HuH-7 (cell line): ENCODE measurements around the gene GAPT.

Source experiments
- DNase-seq: peaks from one replicate; pipeline ENCODE4 v3.0.0; 2011; ENCODE audit warnings: low spot score

The GAPT gene

DNA sequence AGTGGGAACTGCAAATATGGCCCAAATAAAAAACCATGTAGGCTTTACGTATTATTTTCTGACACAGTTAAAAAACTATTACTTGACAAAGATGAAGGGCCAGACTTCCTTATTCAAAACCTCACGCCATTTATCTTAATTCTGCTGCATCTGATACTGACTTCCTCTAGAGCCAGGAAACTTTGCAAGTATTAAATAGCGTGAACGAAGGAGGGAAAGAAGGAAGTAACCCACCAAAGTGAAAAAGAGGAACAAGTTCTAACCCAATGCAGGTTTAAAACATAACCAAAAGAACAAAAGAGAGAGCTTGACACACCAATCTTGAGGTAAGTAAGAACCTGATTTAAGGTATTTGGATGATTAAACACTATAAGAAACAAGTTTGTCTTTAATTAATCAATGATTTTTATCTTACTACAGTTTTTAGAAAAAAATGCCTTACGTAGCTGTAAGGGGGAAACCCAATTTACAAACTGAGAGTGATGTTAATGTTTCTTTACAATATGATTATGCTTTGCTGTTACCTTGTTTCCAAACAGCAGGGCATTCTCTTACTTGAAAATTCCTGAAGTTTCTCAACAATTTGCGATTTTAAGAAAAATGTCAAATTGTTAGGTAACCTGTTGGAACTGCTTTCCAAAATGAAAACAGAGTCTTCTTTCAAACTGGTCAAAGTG is at the start of gene GAPT:
TSS of gene GAPT (plus strand) at position 220 of the 677 bp plus-strand sequence. CDS start 3,102 bp downstream, outside the sequence.
- DNase-seq, result no peak

GRCh38 chr5:58444805-58445204 is 46.4 kb upstream of the GAPT start:
- no peak for DNase-seq

DNA sequence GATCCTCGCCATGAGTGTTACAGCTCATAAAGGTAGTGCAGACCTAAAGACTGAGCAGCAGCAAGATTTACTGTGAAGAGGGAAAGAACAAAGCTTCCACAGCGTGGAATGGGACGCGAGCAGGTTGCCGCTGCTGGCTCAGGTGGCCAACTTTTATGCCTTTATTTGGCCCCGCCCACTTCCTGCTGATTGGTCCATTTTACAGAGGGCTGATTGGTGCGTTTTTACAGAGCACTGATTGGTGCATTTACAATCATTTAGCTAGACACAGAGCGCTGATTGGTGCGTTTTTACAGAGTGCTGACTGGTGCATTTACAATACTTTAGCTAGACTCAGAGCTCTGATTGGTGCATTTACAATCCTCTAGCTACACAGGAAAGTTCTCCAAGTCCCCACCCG is 45.2 kb upstream of the GAPT start:
- no peak for DNase-seq

DNA sequence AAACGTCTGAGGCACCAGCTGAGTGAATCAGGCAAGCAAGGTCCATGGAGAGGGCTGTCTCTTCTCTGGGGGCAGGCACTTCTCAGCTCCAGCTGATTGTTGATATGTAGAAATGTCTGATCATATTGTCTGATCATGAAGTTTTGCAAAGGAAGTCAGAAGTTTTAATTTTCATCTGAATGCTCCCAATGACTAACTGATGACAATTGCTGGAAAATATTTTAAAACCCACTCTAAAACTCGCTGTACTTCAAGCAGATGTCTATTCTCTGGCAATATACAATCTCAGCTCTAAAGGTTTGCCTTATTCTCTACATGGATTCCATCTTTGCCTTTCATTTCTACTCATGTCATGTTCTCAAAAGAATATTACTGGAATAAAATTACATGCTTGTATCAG is 44.0 kb upstream of the GAPT start:
- DNase-seq, result no peak

DNA sequence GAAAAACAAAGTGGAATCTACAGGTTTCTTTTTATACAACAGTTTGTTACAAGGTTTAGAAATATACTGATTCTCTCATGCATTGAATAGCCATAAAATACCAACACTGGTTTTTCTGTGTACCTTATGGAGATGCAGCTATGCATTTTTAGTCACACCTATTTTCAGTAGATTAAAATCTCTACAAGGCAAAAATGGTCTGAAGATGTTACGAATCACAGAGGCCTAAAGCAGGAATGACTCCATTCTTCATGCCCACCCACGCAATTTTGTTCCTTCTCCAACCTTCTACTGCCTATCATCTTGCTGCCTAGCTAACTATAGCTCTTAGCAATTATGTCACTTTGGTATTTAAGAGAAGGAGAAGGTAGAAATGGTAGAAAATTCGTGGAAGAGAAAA is 41.2 kb upstream of the GAPT start:
- no peak for DNase-seq

GRCh38 chr5:58450811-58451629 is 40.2 kb upstream of the GAPT start:
- no peak for DNase-seq

- no peak for DNase-seq
Measured at GRCh38 chr5:58451732-58452565, 39.3 kb upstream of the GAPT start.

- no peak for DNase-seq
Measured at GRCh38 chr5:58452566-58453258, 38.5 kb upstream of the GAPT start.

GRCh38 chr5:58453306-58453705 is 37.9 kb upstream of the GAPT start:
- DNase-seq, result no peak

- no peak for DNase-seq
Measured at GRCh38 chr5:58454025-58454424, 37.2 kb upstream of the GAPT start.

DNA sequence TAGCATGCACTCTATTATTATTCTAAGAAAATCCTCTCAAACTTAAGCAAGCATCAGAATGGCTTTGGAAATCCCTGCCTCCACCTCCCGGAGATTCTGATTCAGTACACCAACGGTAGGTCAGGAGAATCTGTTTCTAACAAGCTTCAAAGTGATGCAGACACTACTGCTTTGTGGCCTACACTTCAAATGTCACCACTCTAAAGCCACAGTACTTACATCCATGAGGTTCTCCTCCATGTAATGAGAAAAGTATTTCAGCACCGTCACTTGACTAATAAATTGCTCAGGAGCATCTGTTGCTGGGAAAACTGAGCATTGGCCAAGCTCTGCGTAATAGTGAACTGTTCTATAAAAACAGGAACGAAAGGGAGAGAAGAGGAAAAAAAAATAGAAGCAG is 36.2 kb upstream of the GAPT start:
- no peak for DNase-seq

DNA sequence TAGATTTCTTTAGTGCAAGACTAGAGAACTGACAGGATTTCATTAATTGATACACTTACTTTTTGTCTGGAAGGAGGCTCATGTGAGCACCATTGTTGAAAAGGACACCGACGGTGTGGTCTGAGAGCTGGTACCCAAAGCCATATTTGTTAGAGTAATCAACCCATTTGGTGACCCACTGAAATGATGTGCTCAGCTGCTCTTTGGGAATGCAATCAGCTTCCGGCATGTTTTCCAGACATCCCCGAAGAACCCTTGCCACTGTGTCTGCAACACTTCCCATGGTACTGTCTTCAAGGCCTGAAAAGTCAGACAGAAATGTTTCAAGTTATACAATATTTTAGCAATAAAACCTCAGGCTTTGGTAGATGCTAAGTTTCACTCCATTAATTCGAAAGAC is 35.8 kb upstream of the GAPT start:
- no peak for DNase-seq

GRCh38 chr5:58456026-58456425 is 35.2 kb upstream of the GAPT start:
- no peak for DNase-seq

- no peak for DNase-seq
Measured at GRCh38 chr5:58456486-58456885, 34.7 kb upstream of the GAPT start.

- no peak for DNase-seq
Measured at GRCh38 chr5:58457050-58457449, 34.2 kb upstream of the GAPT start.

DNA sequence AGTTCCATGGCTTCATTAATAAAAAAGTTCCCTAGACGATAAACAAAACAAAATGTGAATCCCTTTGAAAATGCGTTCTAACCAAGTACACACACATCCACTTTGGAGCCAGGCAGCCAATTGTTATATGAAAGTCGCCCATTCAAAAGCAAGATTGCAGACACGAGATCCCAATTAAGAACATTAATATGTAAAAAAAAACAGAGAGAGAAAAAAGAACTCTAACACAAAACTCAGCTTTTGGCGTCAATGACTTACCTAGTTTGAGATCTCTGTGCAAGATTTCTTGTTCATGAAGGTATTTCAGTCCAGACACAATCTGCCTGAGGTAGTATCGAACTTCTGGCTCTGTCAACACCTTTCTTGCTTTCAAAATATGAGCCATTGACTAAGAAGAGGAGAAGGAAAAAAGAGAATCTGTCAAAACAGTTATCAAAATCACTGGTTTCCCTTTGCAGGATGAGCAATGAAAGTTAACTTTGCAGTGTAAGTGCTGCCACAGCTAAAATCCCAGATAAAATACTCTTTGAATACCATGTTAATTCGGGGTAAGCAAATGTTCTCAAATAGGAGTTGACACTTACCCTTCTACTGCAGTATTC is 33.0 kb upstream of the GAPT start:
- DNase-seq, result no peak

DNA sequence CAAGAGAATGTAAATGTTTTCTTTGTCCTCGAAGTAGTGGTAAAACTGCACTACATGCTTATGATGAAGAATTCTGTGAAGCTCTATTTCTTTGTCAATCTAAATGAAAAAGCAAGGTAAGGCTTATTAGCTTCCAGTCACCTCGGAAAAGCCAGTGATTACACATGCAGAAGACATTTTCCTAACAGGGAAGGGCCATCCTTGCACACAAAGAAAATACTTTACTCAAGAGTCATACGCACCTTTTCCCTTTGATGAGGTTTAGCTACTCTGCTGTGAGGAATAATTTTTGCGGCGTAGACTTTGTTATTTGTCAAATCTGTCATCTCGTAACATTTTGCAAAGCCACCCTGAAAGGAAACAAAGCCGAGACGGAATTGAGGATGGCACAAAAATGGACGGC is 32.5 kb upstream of the GAPT start:
- DNase-seq, result no peak

DNA sequence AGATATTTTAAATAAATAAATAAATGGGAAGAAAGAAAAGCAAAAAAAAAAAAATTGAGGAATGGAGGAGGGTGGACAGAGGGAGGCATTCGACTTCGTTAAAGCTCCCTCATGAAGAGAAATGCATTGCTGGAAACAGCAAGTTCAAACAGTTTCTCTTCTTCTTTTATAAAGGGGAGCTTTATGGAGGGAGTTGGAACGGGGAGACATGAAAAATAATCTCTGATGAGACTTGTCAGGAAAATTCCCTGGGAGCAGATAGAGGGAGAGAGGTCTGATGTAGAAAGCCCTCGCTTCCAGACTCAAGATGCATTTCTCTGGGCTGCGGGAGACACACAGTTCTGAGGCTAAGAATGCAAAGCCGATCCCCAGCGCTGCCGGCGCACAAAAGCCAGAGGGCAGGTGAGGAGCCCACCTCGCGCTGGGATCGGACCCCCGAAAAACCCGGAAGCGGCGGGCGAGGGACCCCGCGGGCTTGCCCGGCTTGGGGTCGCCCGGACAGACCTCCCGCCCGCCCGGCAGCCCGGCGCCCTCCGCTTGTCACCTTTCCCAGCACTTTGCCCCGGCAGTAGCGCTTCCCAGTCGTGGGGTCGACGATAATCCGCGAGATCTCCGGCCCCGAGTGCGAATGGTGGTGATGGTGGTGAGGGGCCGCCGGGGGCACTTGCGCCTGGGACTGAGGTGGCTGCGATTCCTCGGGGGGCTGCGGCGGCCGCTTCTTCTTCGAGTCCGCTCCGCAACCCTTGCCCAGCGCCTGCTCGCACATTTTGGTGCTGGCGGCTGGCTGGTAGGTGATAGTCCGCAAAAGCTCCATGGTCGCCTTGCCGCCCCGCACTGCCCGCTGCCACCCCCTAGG is 31.9 kb upstream of the GAPT start:
- no peak for DNase-seq

- DNase-seq, result peak; percentile 65
Measured at GRCh38 chr5:58460002-58460731, 31.1 kb upstream of the GAPT start, which contains the start of gene PLK2. Gene PLK2 (minus strand): TSS chr5:58460086. CDS start chr5:58459959, 127 bp downstream.

DNA sequence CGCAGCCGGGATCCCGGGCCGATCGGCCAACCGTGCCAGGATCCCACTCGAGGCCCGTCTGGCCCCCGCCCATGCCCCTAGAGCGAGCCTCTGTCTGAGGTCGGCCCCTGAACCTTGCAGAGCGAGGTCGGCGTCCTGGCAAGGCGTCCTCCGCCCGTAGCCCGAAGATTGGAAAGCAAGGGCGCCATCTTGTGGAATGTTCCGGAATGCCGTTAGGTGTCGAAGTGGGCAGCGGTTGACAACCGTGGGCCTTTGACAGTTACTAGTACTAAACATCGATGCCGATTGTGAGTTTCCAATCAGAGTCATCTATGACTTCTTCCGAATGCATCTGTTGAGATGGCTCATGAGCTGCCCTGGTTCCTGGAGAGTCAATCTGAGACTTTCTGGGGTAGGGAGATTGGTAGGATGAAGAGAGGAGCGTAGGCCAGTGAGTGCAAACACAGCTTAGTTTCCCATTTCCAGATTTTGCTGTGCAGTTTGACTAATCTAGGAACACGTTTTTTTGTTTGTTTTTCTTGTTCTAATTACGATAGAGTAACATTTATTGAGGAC is 30.4 kb upstream of the GAPT start:
- peak; percentile 43 for DNase-seq
